Activated CD4-positive, alpha-beta T cell treated with anti-CD3 and anti-CD28 coated beads for 36 hours (primary cell): ENCODE measurements around the gene MAP3K21. TPM values are rescaled to one million over a fixed set of nuclear protein-coding genes. Genes with fewer than 3 reads are reported as not detected.

Experiments used
- ATAC-seq: fragments of 200-7000 bp; cut with Tn5 transposase; one replicate; pipeline ENCODE4 v1.10.0; 2021; ENCODE audit warnings: mild to moderate bottlenecking, moderate library complexity
- CTCF ChIA-PET: fragments of 350-600 bp; sonication (Branson Sonifier 250); formaldehyde crosslinking; loops from one replicate; lab custom pipeline; 2021; ENCODE audit warnings: antibody characterized with exemption; lab: Charles Lee
- POLR2A ChIA-PET: fragments of 350-600 bp; sonication (Branson Sonifier 250); formaldehyde crosslinking; loops from one replicate; lab custom pipeline; 2021; ENCODE audit warnings: antibody characterized with exemption, inconsistent platforms; lab: Charles Lee
- DNase-seq: peaks from one replicate; pipeline ENCODE4 v3.0.0-alpha.2; 2020
- H3K27ac Mint-ChIP-seq: one replicate; pipeline ENCODE4 v1.8.0; 2021; ENCODE audit warnings: mixed read lengths
- H3K27me3 Mint-ChIP-seq: one replicate; pipeline ENCODE4 v1.8.0; 2021; ENCODE audit warnings: mixed read lengths
- H3K36me3 Mint-ChIP-seq: one replicate; pipeline ENCODE4 v1.8.0; 2021; ENCODE audit warnings: low read depth, mixed read lengths
- H3K4me1 Mint-ChIP-seq: one replicate; pipeline ENCODE4 v1.8.0; 2021; ENCODE audit warnings: mixed read lengths
- H3K4me3 Mint-ChIP-seq: one replicate; pipeline ENCODE4 v1.8.0; 2021; ENCODE audit warnings: mild to moderate bottlenecking, moderate library complexity, mixed read lengths
- H3K9me3 Mint-ChIP-seq: one replicate; pipeline ENCODE4 v1.8.0; 2021; ENCODE audit warnings: low read depth, mixed read lengths
- intact Hi-C, 2 experiments: fragments of 100-400 bp; cut with DNase I in 1 of 2; cut with micrococcal nuclease in 1 of 2; formaldehyde crosslinking; loops; one replicate each; pipeline versions ENCODE4 v1.14.2 to v1.15.1; 2022 to 2024; cut with DNase I, micrococcal nuclease
- total RNA-seq, 2 experiments: library from RNA; stranded (reverse); gene quantifications; one replicate each; pipeline ENCODE4 v1.2.3, GENCODE V29; 2021

MAP3K21 gene
- 1 to 10 TPM; 3.0 to 3.1 TPM for total RNA-seq

DNA sequence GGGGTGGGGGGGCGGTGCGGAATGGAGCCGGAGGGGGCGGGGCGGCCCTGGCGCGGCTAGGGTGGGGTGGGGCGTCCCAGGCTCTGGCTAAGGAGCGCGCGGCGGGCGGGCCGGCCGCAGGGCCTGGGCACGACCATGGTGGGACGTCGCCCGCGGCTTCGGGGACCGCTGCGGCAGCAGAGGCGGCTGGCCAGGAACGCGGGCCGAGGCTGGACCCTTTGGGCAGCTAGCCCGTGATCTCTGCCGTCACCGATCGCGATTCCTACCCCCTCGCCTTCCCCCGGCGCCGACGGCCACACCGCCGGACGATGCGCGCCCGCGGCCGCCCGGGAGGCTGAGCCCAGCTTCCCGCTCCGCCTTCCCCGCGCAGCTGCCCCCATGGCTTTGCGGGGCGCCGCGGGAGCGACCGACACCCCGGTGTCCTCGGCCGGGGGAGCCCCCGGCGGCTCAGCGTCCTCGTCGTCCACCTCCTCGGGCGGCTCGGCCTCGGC, at the start of gene MAP3K21:
MAP3K21 (plus strand) TSS at position 74 of the 491 bp plus-strand sequence; CDS start at position 379, 305 bp downstream.
- ChIA-PET POLR2A (no interaction called here), CTCF (no interaction called here)
- Mint-ChIP-seq H3K4me1 (peaks cover 13% of the 10 kb centered on the region), H3K9me3 (no peaks in the 10 kb centered on the region), H3K4me3 (peak within 1 kb of the TSS; percentile 69), H3K36me3 (no peaks in the 10 kb centered on the region), H3K27me3 (peaks cover 15% of the 10 kb centered on the region), H3K27ac (no peak within 1 kb of the TSS)
- DNase-seq, result no peak
- intact Hi-C loops, result loop anchor here in 1 of 2 experiments (1.0 kb wide), 3 partner anchors 32 to 1046 kb away; partner anchors contain the start of genes COA6, NTPCR and PCNX2
- ATAC-seq, result peak; percentile 42

DNA sequence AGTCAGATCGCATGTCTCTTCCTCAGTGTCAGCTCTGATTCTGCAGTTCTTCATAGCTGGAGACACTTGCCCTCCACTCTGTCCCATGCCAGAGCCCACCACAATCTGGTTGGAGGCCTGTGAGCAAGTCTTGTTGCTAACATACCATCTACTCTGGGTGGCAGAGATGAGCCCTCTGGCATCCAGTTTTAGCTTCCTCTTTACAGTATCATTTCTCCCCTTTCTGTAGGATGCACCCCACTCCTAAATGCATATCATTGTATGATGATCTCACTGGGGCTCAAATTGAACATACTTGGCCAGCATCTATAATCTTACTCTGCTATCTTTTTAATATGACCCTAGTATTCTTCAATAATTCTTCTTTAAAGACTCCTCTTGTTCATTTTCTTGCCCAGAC, 48.9 kb upstream of the MAP3K21 start:
- CTCF ChIA-PET, result interaction anchor here (0.6 to 0.7 kb wide), 3 partner anchors 16 to 1304 kb away, joined by 3 to 6 read pairs (median 3); no protein-coding TSS in a partner anchor
- no peak overlapping the region for H3K27ac Mint-ChIP-seq
- peaks cover 37% of the 10 kb centered on the region for H3K4me1 Mint-ChIP-seq
- no peaks in the 10 kb centered on the region for H3K27me3 Mint-ChIP-seq
- no peak overlapping the region for H3K4me3 Mint-ChIP-seq
- ATAC-seq (no peak), DNase-seq (no peak)
- POLR2A ChIA-PET, result no interaction called here
- no peaks in the 10 kb centered on the region for H3K9me3 Mint-ChIP-seq
- peaks cover 13% of the 10 kb centered on the region for H3K36me3 Mint-ChIP-seq
- intact Hi-C loops, result no loop called here

DNA sequence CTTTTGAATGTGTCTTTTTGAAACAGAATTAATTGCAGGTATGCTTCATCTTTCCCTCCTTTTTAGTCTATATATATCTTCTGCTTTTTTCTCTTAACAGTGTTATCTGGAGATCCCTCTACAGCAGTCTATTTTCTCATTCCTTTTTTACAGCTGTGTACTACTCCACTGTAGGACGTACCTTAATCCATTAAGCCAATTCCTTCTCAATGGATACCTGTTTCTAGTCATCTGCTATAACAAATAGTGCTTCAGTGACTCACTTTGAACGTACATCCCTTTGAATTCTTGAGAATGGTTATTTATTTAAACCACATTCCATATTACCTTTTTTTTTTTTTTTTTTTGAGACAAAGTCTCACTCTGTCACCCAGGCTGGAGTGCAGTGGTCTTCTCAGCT, 47.6 kb upstream of the MAP3K21 start:
- intact Hi-C loops, result no loop called here

DNA sequence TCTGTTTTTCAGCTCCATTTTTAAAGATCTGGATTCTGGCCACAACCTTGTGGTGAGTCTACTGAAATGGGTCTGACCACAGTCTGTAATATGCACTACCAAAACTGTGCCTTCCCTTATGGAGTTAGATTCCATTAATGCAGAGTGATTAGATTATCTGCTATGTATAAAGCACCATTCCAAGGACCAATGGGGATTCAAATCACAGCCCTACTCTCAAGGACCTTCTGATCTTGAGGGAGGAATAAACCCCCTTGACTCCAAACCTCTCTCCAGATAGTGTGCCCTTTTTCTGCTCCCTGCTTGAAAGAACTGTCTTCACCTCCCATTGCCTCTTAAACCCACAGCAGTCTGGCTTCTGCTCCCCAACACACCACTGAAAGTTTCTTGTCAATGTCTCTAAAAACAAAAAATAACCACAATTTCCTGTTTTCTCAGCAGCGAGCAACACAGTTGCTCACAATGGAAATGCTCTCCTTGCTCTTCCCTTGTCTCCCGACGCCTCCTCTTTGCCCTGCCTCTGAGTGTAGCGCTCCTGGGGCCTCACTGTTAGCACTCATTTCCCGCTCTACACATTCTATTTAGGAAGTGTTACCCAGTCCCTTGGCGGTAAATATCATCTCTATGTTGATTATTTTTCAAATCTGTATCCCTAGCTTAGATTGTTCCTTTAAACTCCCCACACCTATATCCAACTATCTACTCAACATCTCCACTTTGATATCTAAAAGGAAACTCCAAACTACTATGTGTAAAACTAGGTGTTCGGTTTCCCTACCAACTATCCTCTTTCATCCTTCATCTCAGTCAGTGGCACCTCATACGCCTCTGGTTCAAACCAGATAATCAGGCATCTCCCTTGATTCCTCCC, 45.6 kb upstream of the MAP3K21 start:
- Mint-ChIP-seq H3K4me1 (peaks cover 43% of the 10 kb centered on the region), H3K4me3 (peak overlapping the region; percentile 53), H3K27me3 (no peaks in the 10 kb centered on the region), H3K27ac (peak overlapping the region; percentile 93), H3K9me3 (no peaks in the 10 kb centered on the region), H3K36me3 (peaks cover 17% of the 10 kb centered on the region)
- DNase-seq, result peak; percentile 46
- intact Hi-C loops, result loop anchor here in 1 of 2 experiments (1.0 kb wide), 1 partner anchor 13 kb away; the partner anchor contains the start of gene PCNX2
- POLR2A ChIA-PET, result no interaction called here
- CTCF ChIA-PET, result interaction anchor here (1.5 kb wide), 1 partner anchor 13 kb away, joined by 4 read pairs; no protein-coding TSS in a partner anchor
- ATAC-seq, result peak; percentile 75

More for the DNA sequence above, 47.6 kb upstream of the MAP3K21 start:
- Mint-ChIP-seq H3K4me3 (no peak overlapping the region), H3K9me3 (no peaks in the 10 kb centered on the region), H3K27ac (no peak overlapping the region), H3K27me3 (no peaks in the 10 kb centered on the region), H3K36me3 (peaks cover 19% of the 10 kb centered on the region), H3K4me1 (peaks cover 43% of the 10 kb centered on the region)
- POLR2A ChIA-PET, result no interaction called here
- DNase-seq, result no peak
- CTCF ChIA-PET, result no interaction called here
- ATAC-seq, result no peak

GRCh38 chr1:233282582-233282886, 45.0 kb upstream of the MAP3K21 start:
- POLR2A ChIA-PET, result no interaction called here
- Mint-ChIP-seq H3K36me3 (peaks cover 14% of the 10 kb centered on the region), H3K27me3 (no peaks in the 10 kb centered on the region), H3K4me3 (peak overlapping the region; percentile 53), H3K4me1 (peaks cover 43% of the 10 kb centered on the region), H3K27ac (peak overlapping the region; percentile 93), H3K9me3 (no peaks in the 10 kb centered on the region)
- CTCF ChIA-PET, result interaction anchor here (1.5 kb wide), 1 partner anchor 12 kb away, joined by 4 read pairs; no protein-coding TSS in a partner anchor
- ATAC-seq, result peak; percentile 47
- intact Hi-C loops, result loop anchor here in 1 of 2 experiments (1.0 kb wide), 1 partner anchor 13 kb away; the partner anchor contains the start of gene PCNX2
- DNase-seq, result no peak

DNA sequence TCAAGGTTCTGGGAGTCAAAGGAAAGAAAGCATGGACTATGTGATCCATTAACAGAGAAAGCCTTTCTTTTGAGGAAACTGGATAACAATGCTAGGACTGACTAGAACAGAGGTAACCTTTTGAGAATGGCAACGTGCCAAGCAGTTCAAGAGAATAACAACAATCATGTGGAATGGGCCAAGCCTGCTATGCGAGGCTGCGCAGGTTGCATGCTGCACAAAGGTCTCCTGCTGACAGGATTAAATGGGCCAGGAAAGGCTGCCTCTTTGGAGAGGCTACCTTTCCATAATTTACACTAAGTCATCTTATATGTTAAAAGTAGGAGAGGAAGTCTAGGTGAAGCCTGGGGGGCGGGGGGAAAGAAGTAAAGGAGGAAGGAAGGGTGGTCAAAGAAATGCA, 37.8 kb upstream of the MAP3K21 start:
- H3K9me3 Mint-ChIP-seq, result no peaks in the 10 kb centered on the region
- H3K4me3 Mint-ChIP-seq, result no peak overlapping the region
- ChIA-PET CTCF (no interaction called here), POLR2A (no interaction called here)
- no peaks in the 10 kb centered on the region for H3K27me3 Mint-ChIP-seq
- intact Hi-C loops, result no loop called here
- peaks cover 14% of the 10 kb centered on the region for H3K36me3 Mint-ChIP-seq
- no peak overlapping the region for H3K27ac Mint-ChIP-seq
- DNase-seq, result no peak
- peaks cover 21% of the 10 kb centered on the region for H3K4me1 Mint-ChIP-seq
- ATAC-seq, result no peak

- no peak for ATAC-seq
- ChIA-PET CTCF (no interaction called here), POLR2A (no interaction called here)
- Mint-ChIP-seq H3K27ac (no peak overlapping the region), H3K9me3 (no peaks in the 10 kb centered on the region), H3K27me3 (no peaks in the 10 kb centered on the region), H3K36me3 (peaks cover 13% of the 10 kb centered on the region), H3K4me1 (peaks cover 26% of the 10 kb centered on the region), H3K4me3 (no peak overlapping the region)
- intact Hi-C loops, result no loop called here
- no peak for DNase-seq
Observed at GRCh38 chr1:233290396-233291034, 37.0 kb upstream of the MAP3K21 start.

DNA sequence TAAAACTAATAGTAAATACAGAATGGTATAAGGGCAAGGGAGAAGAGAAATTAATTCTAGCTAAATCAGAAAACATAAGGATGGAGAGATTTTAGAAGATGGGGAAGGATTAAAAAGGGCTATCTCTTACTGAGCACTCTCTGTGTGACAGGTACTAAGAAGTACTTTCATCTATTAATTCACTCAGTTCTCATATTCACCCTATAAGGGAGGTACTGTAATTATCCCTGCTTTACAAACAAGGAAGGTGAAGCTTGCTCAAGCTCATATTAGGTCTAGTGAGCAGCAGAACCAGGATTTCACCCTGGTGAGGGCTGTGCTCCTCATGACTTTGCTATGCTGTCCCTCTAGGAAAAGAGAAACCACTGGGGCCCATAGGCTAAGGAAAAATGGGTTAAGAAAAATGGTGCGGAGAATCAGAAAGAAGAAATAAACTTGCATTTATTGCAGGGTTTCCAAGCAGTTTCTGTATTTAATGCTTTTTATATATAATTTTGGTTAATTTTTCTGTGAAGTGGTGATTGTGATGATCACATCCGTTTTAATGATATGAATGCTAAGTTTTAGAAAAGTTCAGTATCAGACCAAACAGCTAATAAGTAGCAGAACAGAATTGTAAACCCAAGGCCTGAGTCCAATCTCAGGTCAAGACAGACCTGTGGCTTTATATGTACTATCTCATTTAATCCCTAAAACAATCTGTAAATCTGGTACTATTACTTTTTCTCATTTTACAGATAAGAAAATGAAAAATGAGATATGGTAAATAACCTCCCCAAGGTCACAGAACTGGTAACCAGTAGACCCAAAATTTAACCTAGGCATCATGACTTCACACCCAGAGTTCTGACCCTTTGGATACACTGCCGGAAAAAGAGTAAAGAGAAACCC, 33.7 kb upstream of the MAP3K21 start:
- H3K4me3 Mint-ChIP-seq, result peak overlapping the region; percentile 95
- H3K36me3 Mint-ChIP-seq, result peaks cover 3% of the 10 kb centered on the region
- H3K27ac Mint-ChIP-seq, result peak overlapping the region; percentile 67
- intact Hi-C loops, result no loop called here
- CTCF ChIA-PET, result interaction anchor here (0.6 to 1.9 kb wide), 4 partner anchors 10 to 70 kb away, joined by 3 to 10 read pairs (median 4); no protein-coding TSS in a partner anchor
- DNase-seq (no peak), ATAC-seq (no peak)
- POLR2A ChIA-PET, result no interaction called here
- peaks cover 32% of the 10 kb centered on the region for H3K4me1 Mint-ChIP-seq
- no peaks in the 10 kb centered on the region for H3K9me3 Mint-ChIP-seq
- H3K27me3 Mint-ChIP-seq, result no peaks in the 10 kb centered on the region

- H3K4me1 Mint-ChIP-seq, result peaks cover 32% of the 10 kb centered on the region
- H3K27ac Mint-ChIP-seq, result peak overlapping the region; percentile 96
- H3K36me3 Mint-ChIP-seq, result no peaks in the 10 kb centered on the region
- H3K4me3 Mint-ChIP-seq, result peak overlapping the region; percentile 95
- no peaks in the 10 kb centered on the region for H3K27me3 Mint-ChIP-seq
- ChIA-PET POLR2A (interaction anchor here (0.6 kb wide), 1 partner anchor 30 kb away, joined by 4 read pairs; no protein-coding TSS in a partner anchor), CTCF (interaction anchor here (0.6 to 1.9 kb wide), 5 partner anchors 9 to 907 kb away, joined by 3 to 10 read pairs (median 4); no protein-coding TSS in a partner anchor)
- H3K9me3 Mint-ChIP-seq, result no peaks in the 10 kb centered on the region
- peak; percentile 83 for ATAC-seq
- intact Hi-C loops, result loop anchor here in 1 of 2 experiments (1.0 kb wide), 2 partner anchors 13 to 32 kb away; partner anchors contain the start of gene MAP3K21
- DNase-seq, result peak; percentile 71
Observed at GRCh38 chr1:233294913-233295236, 32.6 kb upstream of the MAP3K21 start.

DNA sequence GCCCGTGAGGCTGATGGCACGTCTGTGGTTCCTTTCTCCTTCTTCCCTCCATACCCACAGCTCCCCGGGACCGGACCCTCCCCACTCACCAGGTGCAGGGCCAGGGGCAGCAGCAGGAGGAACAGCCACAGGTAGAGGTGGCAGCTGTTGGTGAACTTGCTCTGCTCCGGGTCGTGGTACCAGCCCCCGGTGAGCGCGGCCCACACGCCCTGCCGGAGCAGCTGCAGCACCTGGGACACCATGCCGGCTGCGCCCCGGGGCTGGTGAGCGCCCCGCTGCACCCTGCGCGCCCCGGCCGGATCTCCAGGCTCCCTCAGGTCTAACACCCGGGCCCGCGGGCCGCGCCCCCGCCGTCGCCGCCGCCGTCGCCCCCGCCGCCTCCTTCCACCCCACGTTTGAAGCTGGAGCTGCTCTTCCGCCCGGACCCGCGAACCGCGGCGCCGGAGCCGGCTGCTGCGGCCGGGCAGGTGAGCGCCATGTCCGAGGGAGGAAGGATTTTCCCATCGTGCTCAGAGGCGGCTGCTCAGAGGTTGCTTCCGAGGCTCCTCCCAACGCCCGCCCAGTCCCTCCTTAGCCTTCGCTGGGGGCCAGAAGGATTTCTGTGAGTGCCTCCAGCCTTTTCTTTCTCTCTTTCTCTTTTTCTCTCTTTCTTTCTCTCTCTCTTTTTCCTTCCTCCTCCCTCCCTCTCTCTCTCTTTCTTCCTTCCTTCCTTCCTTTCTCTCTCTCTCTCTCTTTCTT, 32.1 kb upstream of the MAP3K21 start, which contains the start of gene PCNX2:
PCNX2 (minus strand) TSS at position 489 of the 738 bp plus-strand sequence; CDS start at position 242, 247 bp downstream.
- H3K27me3 Mint-ChIP-seq, result no peaks in the 10 kb centered on the region
- H3K9me3 Mint-ChIP-seq, result no peaks in the 10 kb centered on the region
- no peaks in the 10 kb centered on the region for H3K36me3 Mint-ChIP-seq
- POLR2A ChIA-PET, result interaction anchor here (0.6 kb wide), 1 partner anchor 30 kb away, joined by 4 read pairs; no protein-coding TSS in a partner anchor
- CTCF ChIA-PET, result interaction anchor here (0.6 to 1.9 kb wide), 7 partner anchors 9 to 906 kb away, joined by 3 to 10 read pairs (median 4); no protein-coding TSS in a partner anchor
- intact Hi-C loops, result loop anchor here in 1 of 2 experiments (1.0 kb wide), 2 partner anchors 13 to 32 kb away; partner anchors contain the start of gene MAP3K21
- peak; percentile 85 for DNase-seq
- peaks cover 32% of the 10 kb centered on the region for H3K4me1 Mint-ChIP-seq
- peak within 1 kb of the TSS; percentile 95 for H3K4me3 Mint-ChIP-seq
- ATAC-seq, result peak; percentile 87
- peak within 1 kb of the TSS; percentile 96 for H3K27ac Mint-ChIP-seq
